Kidney (tissue), 14 donors: Measurements from ENCODE around the gene WNT16. TPM values are rescaled to one million over a fixed set of nuclear protein-coding genes. Genes with fewer than 3 reads are reported as not detected.

Experiments used
- DNase-seq, 5 donors: peaks; one replicate each; pipeline ENCODE4 v3.0.0-alpha.2; 2013 to 2020
- FAIRE-seq: peaks from 2 replicates; lab custom pipeline; 2012; peaks lifted over from hg19 to GRCh38; lab: Jason Lieb, UNC
- H3K27ac ChIP-seq, 2 donors: one replicate each; pipeline ENCODE4 v1.7.0; 2013; ENCODE audit warnings: low read depth in 2 of 2, low read length in 2 of 2, inconsistent platforms in 1 of 2
- H3K27me3 ChIP-seq: one replicate; pipeline ENCODE4 v1.7.1; 2013; ENCODE audit warnings: low read length, inconsistent platforms; ENCODE audit not compliant: control insufficient read depth, insufficient read depth
- H3K36me3 ChIP-seq, 3 donors: one replicate each; pipeline versions ENCODE4 v1.7.0 to v1.7.1; 2013; ENCODE audit warnings: low read length in 3 of 3, control low read depth in 1 of 3, inconsistent platforms in 1 of 3; ENCODE audit not compliant: insufficient read depth in 3 of 3, control insufficient read depth in 2 of 3
- H3K4me1 ChIP-seq, 3 donors: one replicate each; pipeline versions ENCODE4 v1.7.0 to v1.7.1; 2013; ENCODE audit warnings: low read length in 3 of 3, inconsistent platforms in 1 of 3, low read depth in 1 of 3; ENCODE audit not compliant: control insufficient read depth in 2 of 3, insufficient read depth in 2 of 3
- H3K4me3 ChIP-seq, 3 donors: one replicate each; pipeline versions ENCODE4 v1.7.0 to v1.8.1; 2013; ENCODE audit warnings: low read length in 3 of 3, control low read depth in 1 of 3, inconsistent platforms in 1 of 3
- H3K9ac ChIP-seq, 3 donors: one replicate each; pipeline versions ENCODE4 v1.7.0 to v1.7.1; 2013; ENCODE audit warnings: low read length in 3 of 3, control low read depth in 1 of 3, inconsistent platforms in 1 of 3
- H3K9me3 ChIP-seq, 3 donors: one replicate each; pipeline versions ENCODE4 v1.7.0 to v1.7.1; 2013; ENCODE audit warnings: low read length in 3 of 3, control low read depth in 1 of 3, inconsistent platforms in 1 of 3; ENCODE audit not compliant: control insufficient read depth in 2 of 3, insufficient read depth in 1 of 3
- intact Hi-C: fragments of 100-400 bp; cut with DNase I; formaldehyde crosslinking; loops from one replicate; pipeline ENCODE4 v1.11.1; 2022
- polyA plus RNA-seq: library from polyadenylated mRNA; stranded (reverse); fragments of 350-450 nt; fragmentation: Illumina TruSeq; extraction: RNeasy Lipid Tissue Mini Kit (QIAGEN cat#74804); gene quantifications from one replicate; pipeline ENCODE4 v1.2.3, GENCODE V29; 2014; ENCODE audit warnings: low read depth, low replicate concordance; ENCODE audit not compliant: insufficient read depth
- total RNA-seq: library from RNA; stranded (reverse); fragmentation: NEBNext Ultra II Directional; extraction: Animal tissue kit (Norgen Biotek cat#: 25700); gene quantifications from one replicate; pipeline ENCODE4 v1.2.1, GENCODE V29; 2021
- TF ChIP-seq, protein P1 (sequence below): IDR thresholded peaks from 3 replicates; pipeline ENCODE4 v1.5.1; 2012; ENCODE audit warnings: mild to moderate bottlenecking, moderate library complexity, borderline replicate concordance; ENCODE audit not compliant: insufficient read depth; ENCODE audit errors: extremely low read depth
- donor health status: control.
- donor health status: control.
- donor health status: control.
- donor health status: control.
- donor health status: control.
- donor health status: DM: yes; HTN: yes; CAD: no.
- donor health status: Normal renal cell carcinoma (clear cell type).

The WNT16 gene
- total and polyA plus RNA-seq, 2 donors from 2014 or later = not detected

DNA sequence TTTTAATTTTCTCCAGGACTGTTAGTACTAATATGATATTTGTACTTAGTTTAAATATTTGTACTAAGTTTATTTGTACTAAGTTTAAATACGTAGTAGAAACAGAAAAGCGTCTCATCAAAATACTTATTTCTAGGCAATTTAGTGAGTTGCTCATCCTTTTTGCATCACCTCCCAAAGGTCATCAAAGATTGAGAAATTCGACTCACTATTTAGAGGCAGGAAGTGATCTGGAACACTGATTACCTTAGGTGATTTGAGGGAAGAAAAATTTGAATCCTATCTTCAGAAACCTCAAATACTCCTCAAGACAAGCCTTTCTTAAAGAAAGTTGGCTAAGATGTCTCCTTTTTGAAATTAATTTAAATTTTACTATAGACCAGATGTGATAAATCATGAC is 14.5 kb downstream of the WNT16 start:
- H3K4me1 ChIP-seq = no peaks in the 10 kb centered on the region

DNA sequence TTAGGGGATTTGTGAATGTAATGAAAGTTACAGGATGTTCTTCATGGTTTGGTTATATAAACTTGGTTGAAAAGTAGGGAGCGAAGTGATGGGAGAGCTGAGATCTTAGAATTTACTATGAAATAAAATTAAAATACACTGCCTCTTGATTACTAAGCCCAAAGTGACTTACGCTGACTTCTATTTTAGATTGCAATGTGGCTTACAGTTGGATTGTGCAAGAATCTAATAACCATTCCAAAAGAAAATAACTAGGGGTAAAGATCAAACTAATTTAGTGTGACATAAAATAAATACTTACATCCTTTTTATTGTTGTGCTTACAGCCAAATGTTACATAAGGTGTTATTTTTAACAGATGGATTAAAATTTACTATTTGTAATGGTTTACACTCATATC is 15.3 kb downstream of the WNT16 start:
- no peak overlapping the region for H3K4me3 ChIP-seq
- H3K9me3 ChIP-seq = no peaks in the 10 kb centered on the region
- no peaks in the 10 kb centered on the region for H3K27me3 ChIP-seq
- FAIRE-seq (no peak), DNase-seq (no peak)
- H3K9ac ChIP-seq = no peak overlapping the region
- no peak overlapping the region for H3K27ac ChIP-seq
- intact Hi-C loops = no loop called here
- H3K4me1 ChIP-seq = no peaks in the 10 kb centered on the region
- TF ChIP-seq, protein P1, sequence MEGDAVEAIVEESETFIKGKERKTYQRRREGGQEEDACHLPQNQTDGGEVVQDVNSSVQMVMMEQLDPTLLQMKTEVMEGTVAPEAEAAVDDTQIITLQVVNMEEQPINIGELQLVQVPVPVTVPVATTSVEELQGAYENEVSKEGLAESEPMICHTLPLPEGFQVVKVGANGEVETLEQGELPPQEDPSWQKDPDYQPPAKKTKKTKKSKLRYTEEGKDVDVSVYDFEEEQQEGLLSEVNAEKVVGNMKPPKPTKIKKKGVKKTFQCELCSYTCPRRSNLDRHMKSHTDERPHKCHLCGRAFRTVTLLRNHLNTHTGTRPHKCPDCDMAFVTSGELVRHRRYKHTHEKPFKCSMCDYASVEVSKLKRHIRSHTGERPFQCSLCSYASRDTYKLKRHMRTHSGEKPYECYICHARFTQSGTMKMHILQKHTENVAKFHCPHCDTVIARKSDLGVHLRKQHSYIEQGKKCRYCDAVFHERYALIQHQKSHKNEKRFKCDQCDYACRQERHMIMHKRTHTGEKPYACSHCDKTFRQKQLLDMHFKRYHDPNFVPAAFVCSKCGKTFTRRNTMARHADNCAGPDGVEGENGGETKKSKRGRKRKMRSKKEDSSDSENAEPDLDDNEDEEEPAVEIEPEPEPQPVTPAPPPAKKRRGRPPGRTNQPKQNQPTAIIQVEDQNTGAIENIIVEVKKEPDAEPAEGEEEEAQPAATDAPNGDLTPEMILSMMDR = no peak
- H3K36me3 ChIP-seq = peaks cover 0 to 7% (median 2%) of the 10 kb centered on the region in 3 donors

More for the DNA sequence above, 14.5 kb downstream of the WNT16 start:
- Histone ChIP-seq H3K9me3 (no peaks in the 10 kb centered on the region), H3K27ac (no peak overlapping the region), H3K9ac (no peak overlapping the region), H3K4me3 (no peak overlapping the region), H3K36me3 (peaks cover 0 to 7% (median 2%) of the 10 kb centered on the region in 3 donors), H3K27me3 (no peaks in the 10 kb centered on the region)
- DNase-seq = no peak
- intact Hi-C loops = no loop called here
- TF ChIP-seq, protein P1 = no peak
- no peak for FAIRE-seq

DNA sequence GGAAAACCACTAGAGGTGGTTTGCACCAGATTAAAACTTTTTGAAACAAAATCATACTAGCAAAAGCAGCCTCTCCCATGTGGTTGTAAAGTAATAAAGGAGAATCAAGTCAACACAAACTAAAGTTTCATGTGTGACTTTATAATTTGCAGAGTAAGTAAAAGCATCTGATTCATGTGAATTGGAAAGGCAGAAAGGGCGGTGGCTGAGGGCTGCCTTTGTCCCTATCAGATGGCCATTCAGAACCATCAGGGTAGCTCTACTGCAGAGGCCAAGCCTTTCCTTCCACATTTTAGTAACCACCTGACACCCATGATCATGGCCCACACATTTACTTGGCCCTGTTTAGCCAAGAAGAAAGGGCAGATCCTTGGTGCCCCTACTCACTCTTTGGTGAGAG is 15.7 kb downstream of the WNT16 start:
- H3K9ac ChIP-seq = no peak overlapping the region
- no peak for FAIRE-seq
- no peak overlapping the region for H3K27ac ChIP-seq
- no peaks in the 10 kb centered on the region for H3K27me3 ChIP-seq
- H3K36me3 ChIP-seq = peaks cover 0 to 7% (median 0%) of the 10 kb centered on the region in 3 donors
- intact Hi-C loops = no loop called here
- DNase-seq = no peak
- H3K4me3 ChIP-seq = no peak overlapping the region
- TF ChIP-seq, protein P1 = no peak
- no peaks in the 10 kb centered on the region for H3K4me1 ChIP-seq
- H3K9me3 ChIP-seq = no peaks in the 10 kb centered on the region

DNA sequence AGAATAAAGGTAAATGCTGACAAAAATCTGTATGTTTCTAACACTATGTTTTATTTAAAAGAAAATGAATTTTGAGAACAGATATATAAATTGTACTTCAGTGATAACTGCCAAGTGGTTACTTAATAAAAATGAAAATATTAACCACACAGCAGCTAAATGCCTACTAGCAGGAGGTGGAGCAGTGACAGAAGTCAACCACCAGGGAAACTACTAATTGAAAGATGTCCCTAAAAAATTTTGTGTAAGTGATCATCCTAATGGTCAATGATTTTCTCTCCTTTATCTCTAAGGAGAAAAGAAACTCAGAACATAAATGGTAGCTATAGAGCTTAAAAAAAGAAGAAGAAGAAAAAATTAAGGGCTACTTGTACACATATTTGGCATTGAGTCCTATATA is 22.9 kb downstream of the WNT16 start:
- Histone ChIP-seq H3K4me1 (no peaks in the 10 kb centered on the region), H3K27ac (no peak overlapping the region), H3K27me3 (no peaks in the 10 kb centered on the region), H3K9me3 (no peaks in the 10 kb centered on the region), H3K36me3 (peaks cover 2 to 11% (median 11%) of the 10 kb centered on the region in 3 donors), H3K4me3 (no peak overlapping the region), H3K9ac (no peak overlapping the region)
- TF ChIP-seq, protein P1 = no peak
- FAIRE-seq (no peak), DNase-seq (no peak)
- intact Hi-C loops = no loop called here
